Measurements from ENCODE around the gene TTC34.
A peak's percentile ranks its signal among the peaks of the same experiment; 100 is the strongest.

The TTC34 gene

GRCh38 chr1:2810281-2810680 is 8.8 kb upstream of the TTC34 start:
- Histone ChIP-seq H2BK5ac (ENCODE audit: low read length) (peak overlapping the region; percentile 53), H4K91ac (ENCODE audit: low read depth, low read length, poor library complexity) (no peak overlapping the region), H2BK120ac (ENCODE audit: low read depth, low read length) (no peak overlapping the region), H3K27me3 (ENCODE audit: control insufficient read depth in 3 of 3, insufficient read depth in 3 of 3, low read depth in 1 of 3, low read length in 3 of 3) (peaks cover 0 to 39% (median 0%) of the 10 kb centered on the region in 3 experiments), H3K9me3 (replicated peaks in 1 of 2; ENCODE audit: control insufficient read depth in 2 of 2, insufficient read depth in 1 of 2, low read depth in 1 of 2, low read length in 2 of 2) (peaks cover 3 to 11% of the 10 kb centered on the region in 2 donors), H4K8ac (ENCODE audit: low read depth, low read length) (no peak overlapping the region), H2BK12ac (ENCODE audit: low read length) (no peak overlapping the region), H3K4me1 (ENCODE audit: control insufficient read depth in 2 of 2, insufficient read depth in 1 of 2, low read depth in 1 of 2, low read length in 2 of 2) (peaks cover 0 to 6% of the 10 kb centered on the region in 2 donors), H3K18ac (ENCODE audit: low read length) (peak overlapping the region; percentile 76), H3K14ac (ENCODE audit: low read length) (no peak overlapping the region), H3K23ac (ENCODE audit: low read depth, low read length, poor library complexity) (no peak overlapping the region), H3K36me3 (replicated peaks in 1 of 2; ENCODE audit: control insufficient read depth in 2 of 2, insufficient read depth in 2 of 2, low read length in 2 of 2) (no peaks in the 10 kb centered on the region), H2AK5ac (ENCODE audit: low read depth, low read length) (peak overlapping the region; percentile 83), H3K4ac (ENCODE audit: low read length) (no peak overlapping the region), H3K4me2 (ENCODE audit: insufficient read depth, low read length, poor library complexity, severe bottlenecking) (no peak overlapping the region), H3K27ac (replicated peaks; ENCODE audit: low read length) (no peak overlapping the region), H2AFZ (ENCODE audit: low read length) (no peak overlapping the region), H2BK15ac (ENCODE audit: low read length) (peak overlapping the region; percentile 74), H3K79me1 (ENCODE audit: low read depth, low read length) (no peaks in the 10 kb centered on the region), H3K4me3 (ENCODE audit: low read length in 2 of 2) (no peak overlapping the region), H3K9ac (ENCODE audit: low read depth, low read length, poor library complexity) (peak overlapping the region; percentile 12)
- WGBS, 2 donors (ENCODE audit: extremely low coverage in 2 of 2, insufficient read length in 2 of 2, insufficient replicate concordance in 1 of 2) = no CpG with 5 or more reads among the region's 15 CpGs
- DNase-seq (ENCODE audit: low spot score) = no peak

- peak overlapping the region; percentile 53 for H2BK5ac ChIP-seq (ENCODE audit: low read length)
- WGBS, 2 donors (ENCODE audit: extremely low coverage in 2 of 2, insufficient read length in 2 of 2, insufficient replicate concordance in 1 of 2) = no CpG with 5 or more reads among the region's 17 CpGs
- peak overlapping the region; percentile 83 for H2AK5ac ChIP-seq (ENCODE audit: low read depth, low read length)
- H2AFZ ChIP-seq (ENCODE audit: low read length) = no peak overlapping the region
- no peak overlapping the region for H3K4ac ChIP-seq (ENCODE audit: low read length)
- peak overlapping the region; percentile 20 for H3K23ac ChIP-seq (ENCODE audit: low read depth, low read length, poor library complexity)
- H2BK15ac ChIP-seq (ENCODE audit: low read length) = peak overlapping the region; percentile 81
- peak overlapping the region; percentile 47 for H2BK120ac ChIP-seq (ENCODE audit: low read depth, low read length)
- no peaks in the 10 kb centered on the region for H3K79me1 ChIP-seq (ENCODE audit: low read depth, low read length)
- H4K8ac ChIP-seq (ENCODE audit: low read depth, low read length) = no peak overlapping the region
- H3K4me3 ChIP-seq (ENCODE audit: low read length in 2 of 2) = no peak overlapping the region
- H4K91ac ChIP-seq (ENCODE audit: low read depth, low read length, poor library complexity) = no peak overlapping the region
- peak overlapping the region; percentile 41 for H2BK12ac ChIP-seq (ENCODE audit: low read length)
- H3K14ac ChIP-seq (ENCODE audit: low read length) = peak overlapping the region; percentile 38
- no peak overlapping the region for H3K4me2 ChIP-seq (ENCODE audit: insufficient read depth, low read length, poor library complexity, severe bottlenecking)
- peaks cover 3 to 11% of the 10 kb centered on the region in 2 donors for H3K9me3 ChIP-seq (replicated peaks in 1 of 2; ENCODE audit: control insufficient read depth in 2 of 2, insufficient read depth in 1 of 2, low read depth in 1 of 2, low read length in 2 of 2)
- no peak overlapping the region for H3K9ac ChIP-seq (ENCODE audit: low read depth, low read length, poor library complexity)
- no peaks in the 10 kb centered on the region for H3K36me3 ChIP-seq (replicated peaks in 1 of 2; ENCODE audit: control insufficient read depth in 2 of 2, insufficient read depth in 2 of 2, low read length in 2 of 2)
- H3K18ac ChIP-seq (ENCODE audit: low read length) = peak overlapping the region; percentile 71
- no peak overlapping the region for H3K27ac ChIP-seq (replicated peaks; ENCODE audit: low read length)
- H3K27me3 ChIP-seq (ENCODE audit: control insufficient read depth in 3 of 3, insufficient read depth in 3 of 3, low read depth in 1 of 3, low read length in 3 of 3) = peaks cover 0 to 42% (median 0%) of the 10 kb centered on the region in 3 experiments
- no peak for DNase-seq (ENCODE audit: low spot score)
- H3K4me1 ChIP-seq (ENCODE audit: control insufficient read depth in 2 of 2, insufficient read depth in 1 of 2, low read depth in 1 of 2, low read length in 2 of 2) = peaks cover 0 to 6% of the 10 kb centered on the region in 2 donors
These were observed 8.2 kb upstream of the TTC34 start for GRCh38 chr1:2809656-2810055.

- Histone ChIP-seq H2AK5ac (ENCODE audit: low read depth, low read length) (peak overlapping the region; percentile 83), H2BK120ac (ENCODE audit: low read depth, low read length) (peak overlapping the region; percentile 47), H3K27ac (replicated peaks; ENCODE audit: low read length) (no peak overlapping the region), H4K91ac (ENCODE audit: low read depth, low read length, poor library complexity) (no peak overlapping the region), H2BK15ac (ENCODE audit: low read length) (peak overlapping the region; percentile 81), H2BK12ac (ENCODE audit: low read length) (peak overlapping the region; percentile 41), H3K4me3 (ENCODE audit: low read length in 2 of 2) (no peak overlapping the region), H3K14ac (ENCODE audit: low read length) (peak overlapping the region; percentile 38), H2AFZ (ENCODE audit: low read length) (no peak overlapping the region), H3K9me3 (replicated peaks in 1 of 2; ENCODE audit: control insufficient read depth in 2 of 2, insufficient read depth in 1 of 2, low read depth in 1 of 2, low read length in 2 of 2) (peaks cover 3 to 11% of the 10 kb centered on the region in 2 donors), H3K4me1 (ENCODE audit: control insufficient read depth in 2 of 2, insufficient read depth in 1 of 2, low read depth in 1 of 2, low read length in 2 of 2) (peaks cover 0 to 8% of the 10 kb centered on the region in 2 donors), H3K23ac (ENCODE audit: low read depth, low read length, poor library complexity) (peak overlapping the region; percentile 20), H2BK5ac (ENCODE audit: low read length) (peak overlapping the region; percentile 53), H4K8ac (ENCODE audit: low read depth, low read length) (no peak overlapping the region), H3K9ac (ENCODE audit: low read depth, low read length, poor library complexity) (peak overlapping the region; percentile 30), H3K27me3 (ENCODE audit: control insufficient read depth in 3 of 3, insufficient read depth in 3 of 3, low read depth in 1 of 3, low read length in 3 of 3) (peaks cover 0 to 46% (median 0%) of the 10 kb centered on the region in 3 experiments), H3K4me2 (ENCODE audit: insufficient read depth, low read length, poor library complexity, severe bottlenecking) (no peak overlapping the region), H3K79me1 (ENCODE audit: low read depth, low read length) (no peaks in the 10 kb centered on the region), H3K36me3 (replicated peaks in 1 of 2; ENCODE audit: control insufficient read depth in 2 of 2, insufficient read depth in 2 of 2, low read length in 2 of 2) (no peaks in the 10 kb centered on the region), H3K4ac (ENCODE audit: low read length) (no peak overlapping the region), H3K18ac (ENCODE audit: low read length) (peak overlapping the region; percentile 57)
- no peak for DNase-seq (ENCODE audit: low spot score)
- no CpG with 5 or more reads among the region's 34 CpGs for WGBS, 2 donors (ENCODE audit: extremely low coverage in 2 of 2, insufficient read length in 2 of 2, insufficient replicate concordance in 1 of 2)
These were observed 7.5 kb upstream of the TTC34 start for GRCh38 chr1:2808831-2809605.

- Histone ChIP-seq H4K91ac (ENCODE audit: low read depth, low read length, poor library complexity) (no peak overlapping the region), H3K27ac (replicated peaks; ENCODE audit: low read length) (no peak overlapping the region), H3K9ac (ENCODE audit: low read depth, low read length, poor library complexity) (no peak overlapping the region), H2BK5ac (ENCODE audit: low read length) (no peak overlapping the region), H3K14ac (ENCODE audit: low read length) (no peak overlapping the region), H3K36me3 (replicated peaks in 1 of 2; ENCODE audit: control insufficient read depth in 2 of 2, insufficient read depth in 2 of 2, low read length in 2 of 2) (no peaks in the 10 kb centered on the region), H2AK5ac (ENCODE audit: low read depth, low read length) (peak overlapping the region; percentile 70), H3K18ac (ENCODE audit: low read length) (peak overlapping the region; percentile 64), H3K27me3 (ENCODE audit: control insufficient read depth in 3 of 3, insufficient read depth in 3 of 3, low read depth in 1 of 3, low read length in 3 of 3) (peaks cover 0 to 51% (median 0%) of the 10 kb centered on the region in 3 experiments), H4K8ac (ENCODE audit: low read depth, low read length) (no peak overlapping the region), H2BK120ac (ENCODE audit: low read depth, low read length) (no peak overlapping the region), H3K4me1 (ENCODE audit: control insufficient read depth in 2 of 2, insufficient read depth in 1 of 2, low read depth in 1 of 2, low read length in 2 of 2) (peaks cover 0 to 8% of the 10 kb centered on the region in 2 donors), H3K79me1 (ENCODE audit: low read depth, low read length) (no peaks in the 10 kb centered on the region), H3K9me3 (replicated peaks in 1 of 2; ENCODE audit: control insufficient read depth in 2 of 2, insufficient read depth in 1 of 2, low read depth in 1 of 2, low read length in 2 of 2) (peaks cover 3 to 11% of the 10 kb centered on the region in 2 donors), H3K4ac (ENCODE audit: low read length) (no peak overlapping the region), H2BK15ac (ENCODE audit: low read length) (peak overlapping the region; percentile 26), H2BK12ac (ENCODE audit: low read length) (peak overlapping the region; percentile 22), H3K23ac (ENCODE audit: low read depth, low read length, poor library complexity) (no peak overlapping the region), H2AFZ (ENCODE audit: low read length) (no peak overlapping the region), H3K4me3 (ENCODE audit: low read length in 2 of 2) (no peak overlapping the region), H3K4me2 (ENCODE audit: insufficient read depth, low read length, poor library complexity, severe bottlenecking) (no peak overlapping the region)
- DNase-seq (ENCODE audit: low spot score) = no peak
- no CpG with 5 or more reads among the region's 10 CpGs for WGBS, 2 donors (ENCODE audit: extremely low coverage in 2 of 2, insufficient read length in 2 of 2, insufficient replicate concordance in 1 of 2)
These were observed 6.9 kb upstream of the TTC34 start for GRCh38 chr1:2808386-2808705.
